GM23338 (cell line): ENCODE measurements around the gene IRX2.

Source experiments
- CREB1 ChIP-seq: fragments of 250-450 bp; sonication (Bioruptor Pico); IDR thresholded peaks from 2 replicates; pipeline ENCODE4 v1.5.0; 2020; ENCODE audit warnings: low read depth, mild to moderate bottlenecking, moderate library complexity
- EZH2 ChIP-seq: fragments of 200-600 bp; sonication (generic); IDR thresholded peaks from one replicate; pipeline ENCODE4 v1.8.0; 2017; ENCODE audit warnings: antibody characterized with exemption, mild to moderate bottlenecking, low read depth; ENCODE audit not compliant: unreplicated experiment
- EZH2phosphoT487 ChIP-seq: fragments of 200-600 bp; sonication (generic); IDR thresholded peaks from one replicate; pipeline ENCODE4 v1.8.1; 2018; ENCODE audit warnings: antibody characterized with exemption; ENCODE audit not compliant: unreplicated experiment
- POLR2AphosphoS5 ChIP-seq: IDR thresholded peaks from 2 replicates; pipeline ENCODE4 v1.6.1; 2016; ENCODE audit warnings: antibody characterized with exemption, low read depth
- STAT1 ChIP-seq: IDR thresholded peaks from one replicate; pipeline ENCODE4 v1.6.1; 2016; ENCODE audit warnings: antibody characterized with exemption; ENCODE audit not compliant: unreplicated experiment
- TF ChIP-seq, protein P1 (sequence below), 2 experiments: fragments of 200-600 bp in 1 of 2; sonication (generic) in 1 of 2; conservative IDR thresholded peaks; 2 replicates each; pipeline versions ENCODE4 v1.5.1 to v1.6.1; 2016 to 2017; ENCODE audit warnings: antibody characterized with exemption in 2 of 2, low read depth in 2 of 2, mild to moderate bottlenecking in 2 of 2, moderate library complexity in 1 of 2
- TF ChIP-seq, protein P2 (sequence below): IDR thresholded peaks from one replicate; pipeline ENCODE4 v1.6.1; 2018; ENCODE audit warnings: antibody characterized with exemption; ENCODE audit not compliant: unreplicated experiment

GRCh38 chr5:2755076-2755680 is 3.7 kb upstream of the IRX2 start:
- TF ChIP-seq, protein P1, sequence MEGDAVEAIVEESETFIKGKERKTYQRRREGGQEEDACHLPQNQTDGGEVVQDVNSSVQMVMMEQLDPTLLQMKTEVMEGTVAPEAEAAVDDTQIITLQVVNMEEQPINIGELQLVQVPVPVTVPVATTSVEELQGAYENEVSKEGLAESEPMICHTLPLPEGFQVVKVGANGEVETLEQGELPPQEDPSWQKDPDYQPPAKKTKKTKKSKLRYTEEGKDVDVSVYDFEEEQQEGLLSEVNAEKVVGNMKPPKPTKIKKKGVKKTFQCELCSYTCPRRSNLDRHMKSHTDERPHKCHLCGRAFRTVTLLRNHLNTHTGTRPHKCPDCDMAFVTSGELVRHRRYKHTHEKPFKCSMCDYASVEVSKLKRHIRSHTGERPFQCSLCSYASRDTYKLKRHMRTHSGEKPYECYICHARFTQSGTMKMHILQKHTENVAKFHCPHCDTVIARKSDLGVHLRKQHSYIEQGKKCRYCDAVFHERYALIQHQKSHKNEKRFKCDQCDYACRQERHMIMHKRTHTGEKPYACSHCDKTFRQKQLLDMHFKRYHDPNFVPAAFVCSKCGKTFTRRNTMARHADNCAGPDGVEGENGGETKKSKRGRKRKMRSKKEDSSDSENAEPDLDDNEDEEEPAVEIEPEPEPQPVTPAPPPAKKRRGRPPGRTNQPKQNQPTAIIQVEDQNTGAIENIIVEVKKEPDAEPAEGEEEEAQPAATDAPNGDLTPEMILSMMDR (conservative IDR thresholded peaks at IDR 0.05; ENCODE audit: low read depth in 2 of 2), result peak; percentile 24 to 52; a peak in 3 of 4 replicates
- TF ChIP-seq CREB1 (CRISPR knock-in tag), result no peak
- peak; percentile 89 for TF ChIP-seq EZH2
- TF ChIP-seq EZH2phosphoT487, result peak; percentile 40
- no peak for TF ChIP-seq POLR2AphosphoS5
- TF ChIP-seq, protein P2, sequence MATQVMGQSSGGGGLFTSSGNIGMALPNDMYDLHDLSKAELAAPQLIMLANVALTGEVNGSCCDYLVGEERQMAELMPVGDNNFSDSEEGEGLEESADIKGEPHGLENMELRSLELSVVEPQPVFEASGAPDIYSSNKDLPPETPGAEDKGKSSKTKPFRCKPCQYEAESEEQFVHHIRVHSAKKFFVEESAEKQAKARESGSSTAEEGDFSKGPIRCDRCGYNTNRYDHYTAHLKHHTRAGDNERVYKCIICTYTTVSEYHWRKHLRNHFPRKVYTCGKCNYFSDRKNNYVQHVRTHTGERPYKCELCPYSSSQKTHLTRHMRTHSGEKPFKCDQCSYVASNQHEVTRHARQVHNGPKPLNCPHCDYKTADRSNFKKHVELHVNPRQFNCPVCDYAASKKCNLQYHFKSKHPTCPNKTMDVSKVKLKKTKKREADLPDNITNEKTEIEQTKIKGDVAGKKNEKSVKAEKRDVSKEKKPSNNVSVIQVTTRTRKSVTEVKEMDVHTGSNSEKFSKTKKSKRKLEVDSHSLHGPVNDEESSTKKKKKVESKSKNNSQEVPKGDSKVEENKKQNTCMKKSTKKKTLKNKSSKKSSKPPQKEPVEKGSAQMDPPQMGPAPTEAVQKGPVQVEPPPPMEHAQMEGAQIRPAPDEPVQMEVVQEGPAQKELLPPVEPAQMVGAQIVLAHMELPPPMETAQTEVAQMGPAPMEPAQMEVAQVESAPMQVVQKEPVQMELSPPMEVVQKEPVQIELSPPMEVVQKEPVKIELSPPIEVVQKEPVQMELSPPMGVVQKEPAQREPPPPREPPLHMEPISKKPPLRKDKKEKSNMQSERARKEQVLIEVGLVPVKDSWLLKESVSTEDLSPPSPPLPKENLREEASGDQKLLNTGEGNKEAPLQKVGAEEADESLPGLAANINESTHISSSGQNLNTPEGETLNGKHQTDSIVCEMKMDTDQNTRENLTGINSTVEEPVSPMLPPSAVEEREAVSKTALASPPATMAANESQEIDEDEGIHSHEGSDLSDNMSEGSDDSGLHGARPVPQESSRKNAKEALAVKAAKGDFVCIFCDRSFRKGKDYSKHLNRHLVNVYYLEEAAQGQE, result no peak
- no peak for TF ChIP-seq STAT1
